H1 (cell line): Measurements from ENCODE around the gene TERB1. TPM values are rescaled to one million over a fixed set of nuclear protein-coding genes. Genes with fewer than 3 reads are reported as not detected.

ENCODE experiments used
- BCL11A ChIP-seq, 2 experiments: IDR thresholded peaks; one replicate each; pipeline ENCODE4 v1.6.1; 2011; ENCODE audit warnings: low read depth in 2 of 2, low read length in 2 of 2, mild to moderate bottlenecking in 2 of 2
- CEBPB ChIP-seq: IDR thresholded peaks from 2 replicates; pipeline ENCODE4 v1.6.1; 2012; ENCODE audit warnings: low read depth, low read length
- CHD7 ChIP-seq: fragments of 300-600 bp; sonication (generic); IDR thresholded peaks from 2 replicates; pipeline ENCODE4 v1.7.1; 2012; ENCODE audit warnings: low read length, moderate library complexity, mild to moderate bottlenecking, inconsistent platforms; ENCODE audit not compliant: insufficient replicate concordance
- FOSL1 ChIP-seq: IDR thresholded peaks from 2 replicates; pipeline ENCODE4 v1.6.1; 2011; ENCODE audit warnings: mild to moderate bottlenecking, low read depth, low read length, moderate library complexity; ENCODE audit not compliant: insufficient read depth
- PHF8 ChIP-seq: fragments of 200-600 bp; sonication (generic); conservative IDR thresholded peaks from 2 replicates; pipeline ENCODE4 v1.7.1; 2012; ENCODE audit warnings: low read depth, mild to moderate bottlenecking, inconsistent platforms, low read length, moderate library complexity
- RFX5 ChIP-seq: IDR thresholded peaks from 2 replicates; pipeline ENCODE4 v1.6.1; 2011; ENCODE audit warnings: low read depth, low read length, improper control_type of control experiment, borderline replicate concordance
- SIN3A ChIP-seq, 2 experiments: IDR thresholded peaks in 1 of 2; conservative IDR thresholded peaks in 1 of 2; 2 replicates each; pipeline ENCODE4 v1.6.1; 2011 to 2012; ENCODE audit warnings: low read length in 2 of 2, improper control_type of control experiment in 1 of 2, low read depth in 1 of 2, mild to moderate bottlenecking in 1 of 2
- SUZ12 ChIP-seq: fragments of 200-600 bp; sonication (generic); IDR thresholded peaks from 2 replicates; pipeline ENCODE4 v1.6.1; 2012; ENCODE audit warnings: mild to moderate bottlenecking, inconsistent platforms, low read length, moderate library complexity, mixed read lengths
- polyA plus RNA-seq, 7 experiments: library from polyadenylated mRNA; depleted of rRNA in 3 of 7; stranded (reverse) in 5 of 7; unstranded in 2 of 7; fragments of >200 nt in 5 of 7; fragments of 200-250 nt in 2 of 7; gene quantifications; 1 replicate in 5 of 7; 2 replicates in 1 of 7; 4 replicates in 1 of 7; pipeline versions ENCODE4 v1.2.1 to v1.2.3, GENCODE V29; 2011 to 2013; ENCODE audit warnings: missing spikeins in 2 of 7, mixed read lengths in 2 of 7
- total RNA-seq: library from RNA; stranded (reverse); fragmentation: NEBNext Ultra II Directional; extraction: Animal tissue kit (Norgen Biotek cat#: 25700); gene quantifications from 2 replicates; pipeline ENCODE4 v1.2.1, GENCODE V29; 2021
- TF ChIP-seq, protein P1 (sequence below): IDR thresholded peaks from 2 replicates; pipeline ENCODE4 v1.6.1; 2011; ENCODE audit warnings: low read depth, mild to moderate bottlenecking, low read length; ENCODE audit not compliant: insufficient read depth

Gene TERB1
- total and polyA plus RNA-seq, 2 of the 8 experiments (the other 6 are each of a cell fraction or from before 2014, with no cell fraction given), result not detected

GRCh38 chr16:66787427-66787826 is 14.0 kb downstream of the TERB1 start (continued):
- no peak for TF ChIP-seq CHD7
- no peak for TF ChIP-seq FOSL1
- no peak for TF ChIP-seq BCL11A (IDR thresholded peaks at IDR 0.05; ENCODE audit: low read depth in 2 of 2, low read length in 2 of 2)
- TF ChIP-seq, protein P1, sequence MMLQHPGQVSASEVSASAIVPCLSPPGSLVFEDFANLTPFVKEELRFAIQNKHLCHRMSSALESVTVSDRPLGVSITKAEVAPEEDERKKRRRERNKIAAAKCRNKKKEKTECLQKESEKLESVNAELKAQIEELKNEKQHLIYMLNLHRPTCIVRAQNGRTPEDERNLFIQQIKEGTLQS, result no peak
- TF ChIP-seq PHF8, result no peak
- no peak for TF ChIP-seq SIN3A (conservative IDR thresholded peaks at IDR 0.05 in 1 of 2, IDR thresholded peaks at IDR 0.05 in 1 of 2; ENCODE audit: low read depth in 1 of 2, low read length in 2 of 2)
- TF ChIP-seq CEBPB, result no peak
- no peak for TF ChIP-seq SUZ12
- no peak for TF ChIP-seq RFX5
- TF ChIP-seq, all 59 proteins: peak for 0
